Activated T-cell treated with anti-CD3 and anti-CD28 coated beads, Interleukin-2, amount 50 U/mL, for 24 hours (primary cell): ENCODE data around the gene PRSS38.

ENCODE experiments used
- DNase-seq: peaks from one replicate; pipeline ENCODE4 v3.0.0-alpha.2; 2020
- H3K27ac Mint-ChIP-seq: 2 replicates; pipeline ENCODE4 v1.8.0; 2020; ENCODE audit warnings: mild to moderate bottlenecking, mixed read lengths
- H3K27me3 Mint-ChIP-seq: 2 replicates; pipeline ENCODE4 v1.8.0; 2020; ENCODE audit warnings: mixed read lengths
- H3K36me3 Mint-ChIP-seq: 2 replicates; pipeline ENCODE4 v1.8.0; 2020; ENCODE audit warnings: low read depth, mixed read lengths
- H3K4me1 Mint-ChIP-seq: 2 replicates; pipeline ENCODE4 v1.8.0; 2020; ENCODE audit warnings: low read depth, mixed read lengths
- H3K4me3 Mint-ChIP-seq: 2 replicates; pipeline ENCODE4 v1.8.0; 2020; ENCODE audit warnings: mild to moderate bottlenecking, moderate library complexity, mixed read lengths
- H3K9me3 Mint-ChIP-seq: 2 replicates; pipeline ENCODE4 v1.8.0; 2020; ENCODE audit warnings: mixed read lengths

PRSS38 gene

DNA sequence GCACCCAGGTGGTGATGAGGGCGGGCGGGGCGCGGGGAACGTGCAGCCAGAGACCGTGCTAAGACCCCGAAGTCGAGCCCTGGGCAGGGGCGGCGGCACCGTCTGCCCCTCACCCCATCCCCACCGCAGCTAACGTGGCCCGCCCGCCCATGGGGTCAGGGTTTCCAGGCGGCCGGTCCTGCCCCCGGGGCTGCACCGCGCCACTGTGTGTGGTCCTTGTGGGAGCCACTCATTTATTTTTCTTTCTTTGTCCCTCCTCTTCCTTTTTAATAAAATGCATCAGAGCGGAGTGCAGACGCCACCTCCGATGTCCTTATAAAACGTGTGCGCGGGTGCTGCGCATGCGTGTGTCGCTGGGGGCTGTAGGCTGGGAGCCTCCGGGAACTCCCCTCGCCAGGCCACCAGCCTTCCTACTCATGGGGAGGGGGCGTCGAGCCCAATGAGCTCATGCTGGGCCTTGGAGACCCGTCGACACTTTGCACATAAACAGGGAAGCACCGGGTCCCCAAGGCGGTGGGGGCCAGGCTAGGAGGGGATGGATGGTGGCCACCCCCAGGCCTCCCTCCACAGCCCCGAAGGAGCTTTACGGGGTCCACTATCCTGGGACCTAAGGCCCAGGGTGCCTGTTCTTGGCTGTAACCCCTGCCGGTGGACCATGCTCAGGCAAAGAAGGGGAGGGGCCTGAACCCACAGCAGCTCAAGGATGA lies 72.4 kb downstream of the PRSS38 start:
- Mint-ChIP-seq H3K9me3 (no peaks in the 10 kb centered on the region), H3K4me1 (peaks cover 23% of the 10 kb centered on the region), H3K36me3 (no peaks in the 10 kb centered on the region), H3K27me3 (no peaks in the 10 kb centered on the region), H3K4me3 (no peak overlapping the region), H3K27ac (no peak overlapping the region)
- peak; percentile 50 for DNase-seq

DNA sequence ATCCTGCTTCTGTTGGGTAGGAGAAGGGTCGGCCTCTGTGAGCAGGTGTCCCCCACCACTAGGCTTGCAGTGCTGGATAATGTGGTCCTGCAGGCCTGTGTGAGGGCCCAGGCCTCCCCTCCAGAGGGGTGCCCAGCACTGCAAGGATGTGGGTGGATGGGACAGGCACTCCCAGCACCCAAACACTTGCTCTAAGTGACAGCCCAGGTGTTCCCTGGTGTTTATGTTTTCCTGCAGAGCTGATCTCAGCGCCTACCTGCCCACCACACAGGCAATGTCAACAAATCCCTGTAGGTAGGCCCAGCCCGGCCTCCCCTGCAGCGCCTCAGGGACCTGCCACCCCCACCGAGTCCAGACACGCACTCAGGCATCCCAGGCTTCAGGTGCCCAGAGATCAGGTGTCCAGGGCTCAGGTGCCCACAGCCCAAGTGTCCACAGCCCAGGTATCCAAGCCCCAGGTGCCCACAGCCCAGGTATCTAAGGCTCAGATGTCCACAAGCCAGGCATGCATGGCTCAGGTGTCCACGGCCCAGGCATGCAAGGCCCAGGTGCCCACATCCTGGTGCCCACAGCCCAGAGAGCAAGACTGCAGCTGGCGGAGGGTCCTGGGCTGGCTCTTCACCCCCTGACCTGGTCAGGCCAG lies 73.0 kb downstream of the PRSS38 start:
- H3K4me3 Mint-ChIP-seq: no peak overlapping the region
- H3K9me3 Mint-ChIP-seq: no peaks in the 10 kb centered on the region
- DNase-seq: peak; percentile 35
- H3K27ac Mint-ChIP-seq: no peak overlapping the region
- no peaks in the 10 kb centered on the region for H3K27me3 Mint-ChIP-seq
- H3K36me3 Mint-ChIP-seq: no peaks in the 10 kb centered on the region
- peaks cover 23% of the 10 kb centered on the region for H3K4me1 Mint-ChIP-seq

DNA sequence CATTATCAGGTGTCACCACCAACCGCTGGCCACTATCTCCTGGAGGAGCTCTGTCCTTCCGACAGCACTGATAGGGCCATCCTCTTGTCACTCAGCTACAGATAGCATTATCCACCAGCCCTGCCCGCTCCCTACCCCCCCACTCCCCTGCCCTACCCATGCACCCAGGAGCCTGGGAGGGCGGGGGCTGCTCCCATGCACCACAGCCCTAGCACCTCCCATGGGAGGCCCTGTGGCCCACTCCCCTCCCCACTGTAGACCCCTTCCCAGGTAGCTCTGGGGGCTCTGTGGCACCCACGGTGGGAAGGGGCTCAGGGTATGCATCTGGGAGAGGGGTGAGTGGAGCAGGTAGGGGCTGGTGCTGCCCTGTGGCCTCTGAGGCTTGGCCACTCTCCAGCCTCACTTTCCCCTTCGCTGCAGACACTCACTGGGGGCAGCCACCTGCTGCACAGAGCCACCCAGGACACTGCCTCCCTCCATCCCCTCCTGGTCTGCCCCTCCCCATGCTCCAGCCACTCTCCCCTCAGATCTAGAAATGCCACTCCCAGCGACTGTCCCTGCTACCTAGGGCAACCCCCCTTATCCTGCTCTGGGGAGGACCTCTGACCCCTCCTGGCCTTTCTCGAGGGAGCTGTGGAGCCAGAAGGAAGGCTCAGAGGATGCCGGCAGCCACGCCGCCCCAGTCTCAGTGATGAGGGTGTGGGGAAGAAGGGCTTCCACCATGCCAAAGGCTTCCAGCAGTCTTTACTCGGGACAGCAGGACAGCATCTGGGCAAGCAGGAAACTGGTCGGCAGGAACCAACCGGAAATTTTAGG lies 73.8 kb downstream of the PRSS38 start:
- DNase-seq: peak; percentile 24
- H3K27me3 Mint-ChIP-seq: no peaks in the 10 kb centered on the region
- H3K9me3 Mint-ChIP-seq: no peaks in the 10 kb centered on the region
- H3K4me1 Mint-ChIP-seq: peaks cover 23% of the 10 kb centered on the region
- H3K4me3 Mint-ChIP-seq: no peak overlapping the region
- no peaks in the 10 kb centered on the region for H3K36me3 Mint-ChIP-seq
- H3K27ac Mint-ChIP-seq: no peak overlapping the region

DNA sequence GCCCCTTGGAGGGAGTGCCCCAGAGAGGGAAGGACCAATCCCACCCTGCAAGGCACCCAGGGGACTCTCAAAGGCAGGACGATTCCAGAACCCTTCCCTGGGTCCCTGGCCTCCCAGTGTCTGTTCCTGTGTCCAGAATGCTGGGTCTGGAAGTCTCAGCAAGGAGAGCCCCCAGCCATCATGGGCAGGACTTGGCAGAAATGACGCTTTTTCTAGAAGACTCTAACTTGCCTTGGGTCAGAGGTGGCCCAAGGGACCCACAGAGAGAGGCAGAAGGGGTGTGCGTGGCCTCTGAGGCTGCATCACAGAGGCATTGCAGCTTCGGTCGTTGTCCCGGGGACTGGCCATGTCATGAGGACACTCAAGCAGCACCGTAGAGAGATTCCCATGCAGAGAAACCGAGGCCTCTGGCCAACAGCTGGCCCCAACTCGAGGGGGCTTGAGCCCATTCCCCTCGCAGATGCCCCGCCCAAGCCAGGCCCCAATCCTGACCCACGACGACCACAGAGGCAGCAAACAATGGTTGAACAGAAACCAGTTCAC lies 74.5 kb downstream of the PRSS38 start:
- Mint-ChIP-seq H3K9me3 (no peaks in the 10 kb centered on the region), H3K27me3 (no peaks in the 10 kb centered on the region), H3K36me3 (no peaks in the 10 kb centered on the region), H3K4me3 (no peak overlapping the region), H3K27ac (no peak overlapping the region), H3K4me1 (peaks cover 19% of the 10 kb centered on the region)
- DNase-seq: no peak

DNA sequence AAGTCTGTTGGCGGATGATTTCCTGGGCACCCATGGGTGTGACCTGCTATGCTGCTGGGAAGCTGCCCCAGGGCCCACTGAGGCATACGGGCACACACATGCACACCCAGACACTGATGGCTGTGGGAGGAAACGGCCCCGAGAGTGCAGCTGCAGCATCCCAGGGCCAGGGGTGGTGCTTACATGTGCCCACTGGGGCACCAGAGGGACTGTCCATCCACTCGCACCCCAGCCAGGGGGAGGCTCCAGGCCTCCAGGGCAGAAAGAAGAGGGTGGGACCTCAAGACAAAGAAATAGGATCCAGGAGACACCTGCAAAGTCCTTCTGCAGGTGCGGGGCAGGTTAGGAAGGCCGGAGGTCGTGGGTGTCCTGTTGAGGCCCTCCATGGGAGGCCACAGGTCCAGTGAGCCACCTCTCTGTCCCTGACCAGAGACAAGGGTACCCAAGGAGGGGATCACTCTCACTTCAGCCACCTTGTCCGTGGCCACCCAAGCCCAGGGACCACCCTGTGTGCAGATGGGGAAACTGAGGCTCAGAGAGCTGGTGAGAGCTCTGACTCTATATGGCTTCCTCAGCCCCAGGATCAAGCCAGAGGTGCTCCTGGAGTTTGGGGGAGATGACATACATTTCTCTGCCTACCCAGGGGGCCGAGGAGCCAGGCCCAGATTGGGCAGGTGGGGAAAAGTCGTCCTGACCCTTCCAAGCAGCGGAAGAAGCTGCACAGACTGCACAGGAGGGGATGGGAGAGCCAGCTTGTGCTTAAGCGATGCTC lies 75.2 kb downstream of the PRSS38 start:
- no peak overlapping the region for H3K4me3 Mint-ChIP-seq
- H3K27me3 Mint-ChIP-seq: no peaks in the 10 kb centered on the region
- H3K27ac Mint-ChIP-seq: no peak overlapping the region
- DNase-seq: peak; percentile 26
- H3K4me1 Mint-ChIP-seq: peaks cover 13% of the 10 kb centered on the region
- H3K9me3 Mint-ChIP-seq: no peaks in the 10 kb centered on the region
- no peaks in the 10 kb centered on the region for H3K36me3 Mint-ChIP-seq

DNA sequence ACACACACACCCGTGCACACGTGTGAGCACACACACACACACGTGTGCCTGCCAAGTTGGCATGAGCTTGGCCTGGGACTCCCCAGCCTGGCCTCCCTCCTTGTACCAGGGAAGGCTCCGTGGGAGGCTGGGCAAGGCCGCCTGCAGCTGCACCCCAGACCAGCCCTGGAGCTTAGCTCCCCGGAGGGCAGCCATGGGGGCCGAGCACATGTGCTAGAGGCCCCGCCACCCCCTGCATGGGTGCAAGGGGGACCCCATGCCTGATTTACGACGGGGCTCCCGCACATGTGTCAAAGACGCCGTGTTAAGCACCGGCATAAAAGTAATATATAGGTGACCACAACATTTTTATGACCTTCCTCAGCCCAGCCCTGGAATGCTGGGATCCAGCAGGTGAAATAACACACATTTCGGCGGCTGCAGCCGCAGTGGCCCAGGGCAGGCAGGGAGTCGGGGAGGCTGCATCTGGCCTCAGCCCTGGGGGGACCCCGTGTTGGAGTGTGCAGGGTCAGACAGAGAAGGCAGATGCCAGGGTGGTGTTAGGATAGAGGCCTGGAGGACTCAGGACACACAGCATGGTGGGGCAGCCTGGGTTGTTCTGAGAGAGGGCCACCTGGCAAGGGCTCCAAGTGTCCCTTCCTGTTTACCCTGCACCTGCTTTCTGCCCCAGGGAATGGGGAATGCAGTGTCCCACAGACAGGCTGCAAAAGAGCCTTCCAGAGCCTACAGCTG lies 75.9 kb downstream of the PRSS38 start:
- Mint-ChIP-seq H3K27me3 (no peaks in the 10 kb centered on the region), H3K4me1 (peaks cover 7% of the 10 kb centered on the region), H3K36me3 (no peaks in the 10 kb centered on the region), H3K9me3 (no peaks in the 10 kb centered on the region), H3K27ac (no peak overlapping the region), H3K4me3 (no peak overlapping the region)
- DNase-seq: no peak

DNA sequence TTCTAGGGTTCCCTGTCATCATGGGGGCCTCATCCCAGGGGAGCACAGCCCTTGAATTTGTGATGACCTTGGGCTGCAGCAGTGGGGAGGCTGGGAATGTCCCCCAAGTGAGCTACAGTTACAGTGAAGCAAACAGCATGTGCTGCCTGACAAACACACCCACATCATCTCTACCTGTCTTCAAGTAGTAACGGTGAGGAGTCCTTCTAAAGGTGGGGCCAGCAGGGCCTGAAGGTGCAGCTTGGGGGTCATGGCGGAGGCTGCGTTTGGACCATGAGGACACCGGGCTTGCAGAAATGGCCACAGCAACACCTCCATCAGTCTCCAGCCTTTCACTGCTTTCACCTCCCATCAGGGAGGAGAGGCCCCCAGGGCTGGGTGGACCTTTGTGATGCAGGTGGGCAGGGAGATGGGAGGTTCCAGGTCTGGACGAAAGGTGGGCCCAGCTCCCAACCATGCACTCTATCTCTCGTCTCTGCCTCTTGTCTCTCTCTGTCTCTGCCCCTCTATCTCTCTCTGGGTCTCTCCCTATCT lies 76.5 kb downstream of the PRSS38 start:
- no peaks in the 10 kb centered on the region for H3K27me3 Mint-ChIP-seq

DNA sequence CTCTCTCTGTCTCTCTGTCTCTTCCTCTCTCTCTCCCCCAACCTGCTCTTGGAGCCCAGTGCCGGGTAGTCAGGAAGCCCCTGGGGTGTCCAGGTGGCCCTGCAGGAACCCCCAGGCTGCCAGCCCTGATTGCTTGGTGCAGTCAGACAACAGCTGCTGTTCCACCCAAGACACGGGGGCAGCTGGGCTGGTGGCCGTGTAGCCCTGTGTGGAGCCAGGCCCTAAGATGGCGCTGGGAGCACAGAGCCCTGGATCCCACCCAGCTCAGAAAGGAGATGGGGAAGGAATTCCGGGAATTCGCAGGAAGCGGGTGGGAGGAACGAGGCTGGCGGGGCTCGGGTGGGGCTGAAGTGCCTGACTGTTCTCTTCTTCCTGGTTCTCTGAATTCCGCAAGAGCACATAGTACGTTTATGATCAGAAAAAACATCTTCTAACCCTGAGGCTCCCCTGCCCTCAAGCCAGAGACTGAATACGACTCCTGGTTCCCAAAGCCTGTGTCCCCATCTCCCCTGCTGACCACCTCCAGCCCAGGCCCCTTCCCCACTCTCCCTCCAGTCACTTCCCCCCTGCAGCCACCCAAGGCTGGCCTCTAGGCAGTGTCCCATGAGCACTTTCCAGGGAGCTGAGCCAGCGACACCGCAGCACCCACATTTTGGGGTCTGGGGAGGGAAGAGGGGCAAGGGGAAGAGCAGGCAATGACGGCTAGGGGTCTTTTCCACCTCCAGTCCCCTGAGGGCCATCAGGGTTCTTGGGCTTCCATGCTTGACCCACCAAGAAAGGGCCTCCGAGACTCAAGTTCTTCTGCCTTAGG lies 77.2 kb downstream of the PRSS38 start:
- no peaks in the 10 kb centered on the region for H3K9me3 Mint-ChIP-seq
- H3K4me3 Mint-ChIP-seq: no peak overlapping the region
- peaks cover 3% of the 10 kb centered on the region for H3K4me1 Mint-ChIP-seq
- no peak overlapping the region for H3K27ac Mint-ChIP-seq
- no peaks in the 10 kb centered on the region for H3K36me3 Mint-ChIP-seq
- peak; percentile 25 for DNase-seq
- H3K27me3 Mint-ChIP-seq: no peaks in the 10 kb centered on the region

More for the DNA sequence above, 76.5 kb downstream of the PRSS38 start:
- DNase-seq: no peak
- H3K27ac Mint-ChIP-seq: no peak overlapping the region
- peaks cover 3% of the 10 kb centered on the region for H3K4me1 Mint-ChIP-seq
- no peaks in the 10 kb centered on the region for H3K9me3 Mint-ChIP-seq
- no peaks in the 10 kb centered on the region for H3K36me3 Mint-ChIP-seq
- no peak overlapping the region for H3K4me3 Mint-ChIP-seq

DNA sequence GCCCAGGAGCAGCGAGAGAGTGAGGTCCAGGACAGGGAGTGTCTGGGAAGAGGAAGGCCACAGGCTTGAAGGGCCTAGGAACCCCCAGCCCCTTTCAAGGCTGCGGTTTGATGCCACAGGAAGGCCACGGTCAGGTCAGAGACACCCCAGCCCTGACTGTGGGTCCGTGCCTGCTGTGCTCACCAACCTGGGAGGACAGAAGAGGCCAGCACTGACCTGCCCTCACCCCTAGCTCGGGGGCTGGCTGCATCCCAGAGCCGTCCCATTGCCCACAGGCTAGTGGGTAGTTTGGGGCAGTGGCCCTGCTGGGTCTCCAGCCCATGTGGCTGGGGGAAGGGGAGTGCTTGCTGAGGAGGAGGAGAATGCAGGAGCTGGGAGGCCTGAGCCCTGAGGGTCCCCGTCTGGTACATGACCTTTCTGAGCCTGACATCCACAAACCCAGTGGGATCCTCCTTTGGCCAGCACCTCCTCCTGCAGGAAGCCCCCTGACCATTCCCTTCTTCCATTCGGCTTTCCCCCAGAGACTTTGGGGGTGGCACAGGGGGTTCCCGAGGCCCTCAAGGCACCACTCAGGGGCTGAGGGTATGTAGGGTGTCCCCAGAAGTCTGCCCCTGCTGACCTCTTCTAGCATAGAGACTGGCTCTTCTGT lies 77.9 kb downstream of the PRSS38 start:
- H3K36me3 Mint-ChIP-seq: no peaks in the 10 kb centered on the region
- no peaks in the 10 kb centered on the region for H3K27me3 Mint-ChIP-seq
- no peaks in the 10 kb centered on the region for H3K9me3 Mint-ChIP-seq
- H3K4me1 Mint-ChIP-seq: peaks cover 3% of the 10 kb centered on the region
- H3K4me3 Mint-ChIP-seq: no peak overlapping the region
- peak overlapping the region; percentile 19 for H3K27ac Mint-ChIP-seq
- DNase-seq: peak; percentile 25

DNA sequence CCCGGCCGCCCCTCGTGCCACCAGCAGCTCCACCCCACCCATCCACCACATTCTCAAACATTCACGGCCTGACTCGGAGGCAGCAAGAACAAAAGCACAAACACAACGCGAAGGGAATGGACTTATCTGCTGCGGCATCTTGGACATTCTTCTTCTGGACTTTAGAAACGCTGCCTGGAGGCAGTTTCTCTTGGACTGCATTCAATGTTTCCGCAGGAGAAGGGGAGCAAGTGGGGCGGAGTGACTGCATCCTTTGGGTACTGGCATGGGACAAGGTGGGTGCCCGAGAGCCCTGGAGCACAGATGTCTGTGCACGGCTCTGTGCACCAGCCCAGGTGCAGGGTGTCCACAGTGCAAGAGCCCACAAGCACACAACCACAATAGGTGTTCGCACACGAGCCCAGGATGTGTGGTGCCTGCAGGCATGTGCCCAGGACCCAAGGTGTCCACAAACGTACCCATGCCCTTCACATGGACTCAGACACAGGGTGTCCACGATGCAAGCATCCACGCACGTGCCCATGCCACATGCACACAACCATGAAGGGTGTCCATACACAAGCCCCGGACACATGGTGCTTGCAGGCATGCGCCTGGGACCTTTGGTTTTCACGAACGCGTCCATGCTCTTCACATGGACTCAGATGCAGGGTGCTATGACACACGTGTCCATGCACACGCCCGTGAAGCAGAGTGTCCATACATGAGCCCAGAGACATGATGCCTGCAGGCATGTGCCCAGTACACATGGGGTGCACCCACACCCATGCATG lies 78.7 kb downstream of the PRSS38 start:
- Mint-ChIP-seq H3K9me3 (no peaks in the 10 kb centered on the region), H3K4me3 (no peak overlapping the region), H3K4me1 (peaks cover 4% of the 10 kb centered on the region), H3K36me3 (no peaks in the 10 kb centered on the region), H3K27ac (no peak overlapping the region), H3K27me3 (no peaks in the 10 kb centered on the region)
- DNase-seq: peak; percentile 24

DNA sequence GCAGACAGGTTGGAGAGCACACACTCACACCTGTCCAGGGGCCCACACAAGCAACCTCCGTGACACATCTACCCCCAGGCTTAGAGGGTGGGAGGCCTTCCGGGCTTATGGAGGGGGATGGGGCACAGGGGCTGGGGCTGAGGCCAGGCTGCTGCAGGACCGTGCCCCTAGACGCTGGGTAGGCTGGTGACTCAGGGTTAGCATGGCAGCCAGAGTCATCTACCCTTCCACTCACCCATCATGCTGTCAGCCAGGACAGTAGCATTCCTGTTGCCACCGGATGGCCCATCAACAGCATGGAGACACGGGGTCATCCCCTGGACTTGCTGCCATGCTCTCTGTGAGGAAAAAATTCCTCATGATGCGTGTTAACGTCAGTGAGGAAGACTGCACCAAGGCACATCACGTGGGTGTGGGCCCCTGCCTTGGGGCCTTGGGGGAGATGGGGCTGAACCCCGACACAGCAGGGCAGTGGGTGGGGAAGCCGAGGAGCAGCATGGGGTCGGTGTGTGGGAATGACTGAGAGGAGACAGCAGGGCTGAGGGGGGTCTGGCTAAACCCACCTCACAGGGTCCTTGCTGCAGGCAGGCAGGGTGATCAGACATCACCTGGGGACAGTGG lies 79.5 kb downstream of the PRSS38 start:
- H3K4me3 Mint-ChIP-seq: no peak overlapping the region
- H3K36me3 Mint-ChIP-seq: no peaks in the 10 kb centered on the region
- peaks cover 4% of the 10 kb centered on the region for H3K4me1 Mint-ChIP-seq
- peak; percentile 16 for DNase-seq
- no peaks in the 10 kb centered on the region for H3K27me3 Mint-ChIP-seq
- no peaks in the 10 kb centered on the region for H3K9me3 Mint-ChIP-seq
- no peak overlapping the region for H3K27ac Mint-ChIP-seq
